GM12878 (cell line): ENCODE data around the gene MMP11. TPM values are rescaled to one million over a fixed set of nuclear protein-coding genes. Genes with fewer than 3 reads are reported as not detected.

Source experiments
- ATAC-seq: fragments of 200-7000 bp; cut with Tn5 transposase; 3 replicates; pipeline ENCODE4 v1.9.1; 2020; ENCODE audit warnings: mild to moderate bottlenecking, moderate library complexity
- BruUV-seq: library from RNA; stranded (reverse); fragments of 400-500 nt; replicated peaks from 2 replicates; lab custom pipeline; 2021; lab: Mats Ljungman, UMichigan
- CTCF ChIA-PET: fragments of 300-600 bp; sonication (Branson Sonifier 250); formaldehyde crosslinking; extraction: SDS; loops from one replicate; lab custom pipeline; 2021; ENCODE audit warnings: inconsistent platforms; lab: Yijun Ruan, JAX
- POLR2A ChIA-PET: fragments of 350-600 bp; formaldehyde crosslinking; extraction: SDS; loops from one replicate; lab custom pipeline; 2021; ENCODE audit warnings: inconsistent platforms; lab: Charles Lee
- RAD21 ChIA-PET: fragments of 300-600 bp; sonication (Branson Sonifier 250); formaldehyde crosslinking; loops from one replicate; lab custom pipeline; 2023; ENCODE audit warnings: antibody characterized with exemption; ENCODE audit not compliant: unreplicated experiment; lab: Charles Lee
- SMC1A ChIA-PET: fragments of 300-600 bp; sonication (Branson Sonifier 250); formaldehyde crosslinking; loops from one replicate; lab custom pipeline; 2023; ENCODE audit not compliant: unreplicated experiment, uncharacterized antibody; lab: Charles Lee
- DNase-seq: peaks from one replicate; pipeline ENCODE4 v3.0.0-alpha.2; 2011; ENCODE audit warnings: low read depth, low spot score
- FAIRE-seq: peaks from 3 replicates; lab custom pipeline; 2011; peaks lifted over from hg19 to GRCh38; lab: Jason Lieb, UNC
- H2AFZ ChIP-seq: 2 replicates; pipeline ENCODE4 v1.6.0; 2011; ENCODE audit warnings: low read depth, low read length, control low read depth; ENCODE audit not compliant: control insufficient read depth
- H3K27ac ChIP-seq: 2 replicates; pipeline ENCODE4 v1.5.1; 2011; ENCODE audit warnings: control low read depth; ENCODE audit not compliant: control insufficient read depth, insufficient read depth
- H3K27me3 ChIP-seq, 2 experiments: replicated peaks in 1 of 2; 2 replicates each; pipeline versions ENCODE4 v1.6.0 to v1.6.1; 2011; ENCODE audit warnings: low read length in 1 of 2; ENCODE audit not compliant: control insufficient read depth in 2 of 2, insufficient read depth in 2 of 2
- H3K36me3 ChIP-seq, 2 experiments: 2 replicates each; pipeline ENCODE4 v1.5.1; 2011; ENCODE audit warnings: low read length in 1 of 2; ENCODE audit not compliant: control insufficient read depth in 2 of 2, insufficient read depth in 2 of 2
- H3K4me1 ChIP-seq: 2 replicates; pipeline ENCODE4 v1.6.1; 2011; ENCODE audit warnings: mild to moderate bottlenecking, low read length, moderate library complexity, mixed read lengths; ENCODE audit not compliant: control insufficient read depth, insufficient read depth
- H3K4me2 ChIP-seq: 2 replicates; pipeline ENCODE4 v1.6.0; 2011; ENCODE audit warnings: control low read depth; ENCODE audit not compliant: control insufficient read depth, insufficient read depth
- H3K4me3 ChIP-seq: fragments of 200-600 bp; sonication (generic); 2 replicates; pipeline ENCODE4 v1.5.1; 2016
- H3K79me2 ChIP-seq: 2 replicates; pipeline ENCODE4 v1.6.0; 2011; ENCODE audit warnings: low read length; ENCODE audit not compliant: control insufficient read depth, insufficient read depth
- H3K9ac ChIP-seq: 2 replicates; pipeline ENCODE4 v1.8.0; 2011; ENCODE audit warnings: low read length, control low read depth, mixed read lengths; ENCODE audit not compliant: control insufficient read depth, insufficient read depth
- H3K9me3 ChIP-seq: replicated peaks from 3 replicates; pipeline ENCODE4 v1.5.1; 2011; ENCODE audit warnings: mild to moderate bottlenecking, low read length; ENCODE audit not compliant: control insufficient read depth, insufficient read depth
- H4K20me1 ChIP-seq: 2 replicates; pipeline ENCODE4 v1.6.0; 2011; ENCODE audit not compliant: control insufficient read depth, insufficient read depth
- ETV6 ChIP-seq, 2 experiments: fragments of 450-650 bp in 1 of 2; IDR thresholded peaks in 1 of 2; conservative IDR thresholded peaks in 1 of 2; 2 replicates each; pipeline ENCODE4 v1.6.1; 2014; ENCODE audit warnings: antibody characterized with exemption in 1 of 2, borderline replicate concordance in 1 of 2, low read depth in 1 of 2, mild to moderate bottlenecking in 1 of 2, moderate library complexity in 1 of 2
- GATAD2B ChIP-seq: fragments of 450-650 bp; conservative IDR thresholded peaks from 2 replicates; pipeline ENCODE4 v1.6.1; 2017; ENCODE audit warnings: low read depth, mild to moderate bottlenecking, moderate library complexity
- HSF1 ChIP-seq: fragments of 150-350 bp; IDR thresholded peaks from 2 replicates; pipeline ENCODE4 v1.6.1; 2014; ENCODE audit warnings: mild to moderate bottlenecking, low read depth, low read length
- NR2C1 ChIP-seq: fragments of 450-650 bp; IDR thresholded peaks from 2 replicates; pipeline ENCODE4 v1.6.1; 2017; ENCODE audit warnings: antibody characterized with exemption, mild to moderate bottlenecking, moderate library complexity
- NR2C2 ChIP-seq: IDR thresholded peaks from 2 replicates; pipeline ENCODE4 v1.6.1; 2011; ENCODE audit warnings: borderline replicate concordance, low read depth; ENCODE audit not compliant: control insufficient read depth, insufficient read length
- POU2F2 ChIP-seq: IDR thresholded peaks from 3 replicates; pipeline ENCODE4 v1.6.1; 2011; ENCODE audit warnings: low read depth, mild to moderate bottlenecking, low read length, borderline replicate concordance
- SIX5 ChIP-seq: IDR thresholded peaks from 2 replicates; pipeline ENCODE4 v1.6.1; 2011; ENCODE audit warnings: mild to moderate bottlenecking, low read depth, low read length, moderate library complexity; ENCODE audit not compliant: severe bottlenecking
- SRF ChIP-seq, 2 experiments: IDR thresholded peaks; 2 replicates each; pipeline ENCODE4 v1.6.1; 2011; ENCODE audit warnings: low read depth in 2 of 2, low read length in 2 of 2, mild to moderate bottlenecking in 1 of 2, moderate library complexity in 1 of 2
- TARDBP ChIP-seq: IDR thresholded peaks from 2 replicates; pipeline ENCODE4 v1.6.1; 2016; ENCODE audit warnings: borderline replicate concordance
- TBL1XR1 ChIP-seq: IDR thresholded peaks from 2 replicates; pipeline ENCODE4 v1.6.1; 2012; ENCODE audit warnings: low read depth, low read length, improper control_type of control experiment
- WGBS: methylation state at CpG from one replicate; pipeline ENCODE4 v1.1.6; 2016; ENCODE audit warnings: low lambda C conversion rate; ENCODE audit not compliant: insufficient replicate concordance, insufficient coverage; ENCODE audit errors: missing lambda C conversion rate; 5-methylcytosine and 5-hydroxymethylcytosine counted together
- in situ Hi-C: fragments of 300-500 bp; cut with MboI; formaldehyde crosslinking; loops from 9 replicates; pipeline ENCODE4 v1.14.3; 2018; ENCODE audit warnings: mixed read lengths
- intact Hi-C: fragments of 100-400 bp; cut with micrococcal nuclease; formaldehyde crosslinking; loops from one replicate; pipeline ENCODE4 v1.14.2; 2022; ENCODE audit not compliant: unreplicated experiment
- polyA plus RNA-seq, 11 experiments: library from polyadenylated mRNA; depleted of rRNA in 4 of 11; unstranded in 6 of 11; stranded (reverse) in 5 of 11; fragments of >200 nt; fragmentation: Nextera tagmentation in 4 of 11; fragmentation: Illumina TruSeq in 1 of 11; extraction: Ambion mirVana in 4 of 11; extraction: Trizol in 1 of 11; gene quantifications; 1 replicate in 1 of 11; 2 replicates in 10 of 11; pipeline versions ENCODE4 v1.2.1 to v1.2.3, GENCODE V29; 2011 to 2016; ENCODE audit warnings: inconsistent platforms in 2 of 11, missing spikeins in 2 of 11, low read depth in 1 of 11
- total RNA-seq, 4 experiments: library from RNA; depleted of rRNA in 3 of 4; stranded (reverse); fragments of >200 nt in 3 of 4; fragmentation: Illumina TruSeq in 1 of 4; extraction: Trizol in 1 of 4; gene quantifications; 2 replicates each; pipeline versions ENCODE4 v1.2.1 to v1.2.3, GENCODE V29; 2013 to 2021
- TF ChIP-seq, protein P1 (sequence below): IDR thresholded peaks from 2 replicates; pipeline ENCODE4 v1.6.1; 2011; ENCODE audit warnings: mild to moderate bottlenecking, low read depth, low read length, moderate library complexity; ENCODE audit not compliant: insufficient replicate concordance
- TF ChIP-seq, protein P2 (sequence below): fragments of 450-650 bp; formaldehyde crosslinking; IDR thresholded peaks from 2 replicates; pipeline ENCODE4 v1.5.0; 2022; ENCODE audit warnings: mild to moderate bottlenecking, missing genetic modification characterization

MMP11 gene
- total and polyA plus RNA-seq, 10 of the 15 experiments (the other 5 are each of a cell fraction or from before 2014, with no cell fraction given): 0.03 to 1.1 (median 0.31) TPM; not detected in 2

GRCh38 chr22:23775779-23776375 is 3.2 kb downstream of the MMP11 start:
- WGBS: 31% methylated on average over 3 of the region's 3 CpGs
- FAIRE-seq: no peak
- ChIA-PET CTCF (interaction anchor here (0.7 to 2.7 kb wide), 6 partner anchors 50 to 184 kb away, joined by 3 to 14 read pairs (median 5); partner anchors contain the start of gene SLC2A11), POLR2A (interaction anchor here (0.7 to 1.6 kb wide), 4 partner anchors 56 to 733 kb away, joined by 3 to 4 read pairs (median 4); no protein-coding TSS in a partner anchor), RAD21 (interaction anchor here (0.6 to 2.9 kb wide), 4 partner anchors 68 to 76 kb away, joined by 3 to 11 read pairs (median 6); no protein-coding TSS in a partner anchor), SMC1A (interaction anchor here (0.8 to 1.9 kb wide), 2 partner anchors 69 to 70 kb away, joined by 3 to 4 read pairs; no protein-coding TSS in a partner anchor)
- Histone ChIP-seq H2AFZ (no peak overlapping the region), H3K9me3 (no peaks in the 10 kb centered on the region), H3K4me2 (no peak overlapping the region), H3K36me3 (no peaks in the 10 kb centered on the region), H3K27ac (no peak overlapping the region), H4K20me1 (no peaks in the 10 kb centered on the region), H3K4me3 (no peak overlapping the region), H3K27me3 (peaks cover 2% of the 10 kb centered on the region in 2 experiments; a peak in 2 of 4 replicates), H3K4me1 (peaks cover 8% of the 10 kb centered on the region), H3K9ac (no peak overlapping the region), H3K79me2 (no peaks in the 10 kb centered on the region)
- BruUV-seq: no TSS peak
- peak; percentile 26; the same call in 2 of the 3 replicates for ATAC-seq
- in situ Hi-C loops: no loop called here
- DNase-seq: no peak
- intact Hi-C loops: no loop called here
- TF ChIP-seq NR2C1: no peak
- TF ChIP-seq SIX5: no peak
- no peak for TF ChIP-seq NR2C2
- TF ChIP-seq TARDBP: no peak
- TF ChIP-seq SRF (IDR thresholded peaks at IDR 0.05; ENCODE audit: low read depth in 2 of 2, low read length in 2 of 2): no peak
- TF ChIP-seq, protein P1, sequence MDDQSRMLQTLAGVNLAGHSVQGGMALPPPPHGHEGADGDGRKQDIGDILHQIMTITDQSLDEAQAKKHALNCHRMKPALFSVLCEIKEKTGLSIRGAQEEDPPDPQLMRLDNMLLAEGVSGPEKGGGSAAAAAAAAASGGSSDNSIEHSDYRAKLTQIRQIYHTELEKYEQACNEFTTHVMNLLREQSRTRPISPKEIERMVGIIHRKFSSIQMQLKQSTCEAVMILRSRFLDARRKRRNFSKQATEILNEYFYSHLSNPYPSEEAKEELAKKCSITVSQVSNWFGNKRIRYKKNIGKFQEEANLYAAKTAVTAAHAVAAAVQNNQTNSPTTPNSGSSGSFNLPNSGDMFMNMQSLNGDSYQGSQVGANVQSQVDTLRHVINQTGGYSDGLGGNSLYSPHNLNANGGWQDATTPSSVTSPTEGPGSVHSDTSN: no peak
- TF ChIP-seq HSF1: no peak
- no peak for TF ChIP-seq GATAD2B
- no peak for TF ChIP-seq TBL1XR1
- TF ChIP-seq POU2F2: no peak
- TF ChIP-seq, protein P2, sequence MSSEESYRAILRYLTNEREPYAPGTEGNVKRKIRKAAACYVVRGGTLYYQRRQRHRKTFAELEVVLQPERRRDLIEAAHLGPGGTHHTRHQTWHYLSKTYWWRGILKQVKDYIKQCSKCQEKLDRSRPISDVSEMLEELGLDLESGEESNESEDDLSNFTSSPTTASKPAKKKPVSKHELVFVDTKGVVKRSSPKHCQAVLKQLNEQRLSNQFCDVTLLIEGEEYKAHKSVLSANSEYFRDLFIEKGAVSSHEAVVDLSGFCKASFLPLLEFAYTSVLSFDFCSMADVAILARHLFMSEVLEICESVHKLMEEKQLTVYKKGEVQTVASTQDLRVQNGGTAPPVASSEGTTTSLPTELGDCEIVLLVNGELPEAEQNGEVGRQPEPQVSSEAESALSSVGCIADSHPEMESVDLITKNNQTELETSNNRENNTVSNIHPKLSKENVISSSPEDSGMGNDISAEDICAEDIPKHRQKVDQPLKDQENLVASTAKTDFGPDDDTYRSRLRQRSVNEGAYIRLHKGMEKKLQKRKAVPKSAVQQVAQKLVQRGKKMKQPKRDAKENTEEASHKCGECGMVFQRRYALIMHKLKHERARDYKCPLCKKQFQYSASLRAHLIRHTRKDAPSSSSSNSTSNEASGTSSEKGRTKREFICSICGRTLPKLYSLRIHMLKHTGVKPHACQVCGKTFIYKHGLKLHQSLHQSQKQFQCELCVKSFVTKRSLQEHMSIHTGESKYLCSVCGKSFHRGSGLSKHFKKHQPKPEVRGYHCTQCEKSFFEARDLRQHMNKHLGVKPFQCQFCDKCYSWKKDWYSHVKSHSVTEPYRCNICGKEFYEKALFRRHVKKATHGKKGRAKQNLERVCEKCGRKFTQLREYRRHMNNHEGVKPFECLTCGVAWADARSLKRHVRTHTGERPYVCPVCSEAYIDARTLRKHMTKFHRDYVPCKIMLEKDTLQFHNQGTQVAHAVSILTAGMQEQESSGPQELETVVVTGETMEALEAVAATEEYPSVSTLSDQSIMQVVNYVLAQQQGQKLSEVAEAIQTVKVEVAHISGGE (CRISPR knock-in tag): no peak
- TF ChIP-seq ETV6 (conservative IDR thresholded peaks at IDR 0.05 in 1 of 2, IDR thresholded peaks at IDR 0.05 in 1 of 2; ENCODE audit: borderline replicate concordance in 1 of 2, low read depth in 1 of 2): no peak
